Measurements from ENCODE around the gene GNG13. TPM values are rescaled to one million over a fixed set of nuclear protein-coding genes. Genes with fewer than 3 reads are reported as not detected.

Gene GNG13
- total RNA-seq, result not detected

- TF ChIP-seq POLR2AphosphoS5 (IDR thresholded peaks at IDR 0.05) (no peak), POLR2A (IDR thresholded peaks at IDR 0.05) (no peak), EP300 (IDR thresholded peaks at IDR 0.05) (no peak), CTCF (IDR thresholded peaks at IDR 0.05) (no peak)
- no peak for DNase-seq (ENCODE audit: low spot score in 2 of 2)
- no CpG with 5 or more reads among the region's 57 CpGs for WGBS
- Histone ChIP-seq H3K9me3 (no peaks in the 10 kb centered on the region), H3K27ac (no peak within 1 kb of the TSS), H3K4me1 (peaks cover 5% of the 10 kb centered on the region), H3K27me3 (peaks cover 76% of the 10 kb centered on the region), H3K4me3 (no peak within 1 kb of the TSS), H3K36me3 (no peaks in the 10 kb centered on the region)
Observed at GRCh38 chr16:799948-800833, at the start of gene GNG13. Gene GNG13 (minus strand): TSS chr16:800734. CDS start chr16:799077, 1,657 bp downstream.

- Histone ChIP-seq H3K9me3 (no peaks in the 10 kb centered on the region), H3K27ac (no peak overlapping the region), H3K4me3 (no peak overlapping the region), H3K27me3 (no peaks in the 10 kb centered on the region), H3K36me3 (no peaks in the 10 kb centered on the region), H3K4me1 (no peaks in the 10 kb centered on the region)
- DNase-seq (ENCODE audit: low spot score in 2 of 2), result no peak
- WGBS, result 95% methylated on average over 44 of the region's 44 CpGs
- TF ChIP-seq POLR2A (IDR thresholded peaks at IDR 0.05) (no peak), EP300 (IDR thresholded peaks at IDR 0.05) (no peak), CTCF (IDR thresholded peaks at IDR 0.05) (no peak), POLR2AphosphoS5 (IDR thresholded peaks at IDR 0.05) (no peak)
Observed at GRCh38 chr16:848510-849253, 48.1 kb upstream of the GNG13 start.

GRCh38 chr16:847681-848445, 47.3 kb upstream of the GNG13 start:
- TF ChIP-seq CTCF (IDR thresholded peaks at IDR 0.05) (no peak), POLR2AphosphoS5 (IDR thresholded peaks at IDR 0.05) (no peak), POLR2A (IDR thresholded peaks at IDR 0.05) (no peak)
- no peaks in the 10 kb centered on the region for H3K36me3 ChIP-seq
- no peak for DNase-seq (ENCODE audit: low spot score in 2 of 2)
- no peak overlapping the region for H3K4me3 ChIP-seq
- no peaks in the 10 kb centered on the region for H3K9me3 ChIP-seq
- no peaks in the 10 kb centered on the region for H3K4me1 ChIP-seq
- peaks cover 2% of the 10 kb centered on the region for H3K27me3 ChIP-seq
- WGBS, result 84% methylated on average over 14 of the region's 33 CpGs
- H3K27ac ChIP-seq, result no peak overlapping the region

- WGBS, result 94% methylated on average over 10 of the region's 10 CpGs
- no peaks in the 10 kb centered on the region for H3K4me1 ChIP-seq
- H3K4me3 ChIP-seq, result no peak overlapping the region
- no peak for DNase-seq (ENCODE audit: low spot score in 2 of 2)
- TF ChIP-seq EP300 (IDR thresholded peaks at IDR 0.05) (no peak), POLR2AphosphoS5 (IDR thresholded peaks at IDR 0.05) (no peak), CTCF (IDR thresholded peaks at IDR 0.05) (no peak), POLR2A (IDR thresholded peaks at IDR 0.05) (no peak)
- H3K36me3 ChIP-seq, result no peaks in the 10 kb centered on the region
- no peak overlapping the region for H3K27ac ChIP-seq
- no peaks in the 10 kb centered on the region for H3K9me3 ChIP-seq
- H3K27me3 ChIP-seq, result peaks cover 8% of the 10 kb centered on the region
Observed at GRCh38 chr16:847151-847550, 46.6 kb upstream of the GNG13 start.

All from suprapubic skin (tissue), 4 donors.